ENCODE results near the gene MMAB.

Gene MMAB

DNA sequence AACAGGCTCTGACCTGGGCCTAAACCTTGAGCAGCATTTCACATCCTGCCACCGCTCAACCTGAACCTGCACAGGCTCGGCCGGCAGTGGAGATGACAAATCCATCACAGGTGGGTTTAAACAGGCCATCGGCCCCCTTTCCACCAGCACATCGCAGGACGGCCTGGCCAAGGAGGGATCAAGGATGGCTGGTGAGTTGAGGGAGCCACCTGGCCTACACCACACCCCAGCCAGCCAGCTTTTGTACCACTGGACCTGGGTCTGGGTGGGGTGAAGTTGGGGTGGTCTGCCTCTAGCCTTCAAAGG, 14.2 kb downstream of the MMAB start:
- no peak for DNase-seq (ENCODE audit: low spot score)

DNA sequence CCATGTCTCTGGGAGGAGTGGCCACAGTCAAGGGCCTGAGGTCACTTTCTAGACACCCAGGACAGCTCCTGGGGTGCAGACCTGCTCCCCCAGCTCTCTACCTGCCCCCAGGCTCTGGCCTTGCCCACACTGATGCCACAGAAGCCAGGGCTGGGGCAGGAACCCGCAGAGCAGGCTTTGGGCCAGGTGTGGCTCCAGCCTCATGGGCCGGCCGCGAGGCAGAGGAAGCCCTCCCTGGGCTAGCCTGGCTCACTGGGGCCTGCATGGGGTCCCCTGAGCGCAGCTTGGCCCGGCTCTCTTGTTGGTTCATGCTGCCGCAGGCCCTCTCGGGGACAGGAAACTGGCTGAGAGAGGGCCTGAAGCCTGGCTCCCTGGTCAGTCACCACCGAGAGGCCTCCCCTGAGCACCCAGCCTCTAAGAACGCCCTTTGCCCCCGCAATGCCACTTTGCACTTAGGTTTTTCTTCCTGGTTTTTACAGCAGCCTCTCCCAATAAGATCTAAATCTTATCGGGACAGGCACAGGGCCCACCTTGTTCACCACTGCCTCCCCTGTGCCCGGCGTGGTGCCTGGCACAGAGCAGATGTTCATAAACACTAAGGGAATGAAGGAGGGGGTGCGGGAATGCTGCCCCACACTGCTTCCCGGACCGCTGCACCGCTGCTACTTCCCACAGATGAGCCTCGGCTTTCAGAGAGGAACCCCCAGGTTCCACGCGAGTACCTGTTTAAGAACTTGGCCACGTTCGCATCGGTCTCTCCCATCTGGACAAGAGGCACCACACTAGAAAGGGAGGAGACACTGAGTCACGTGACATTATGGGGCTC, 14.7 kb downstream of the MMAB start:
- no peak for DNase-seq (ENCODE audit: low spot score)

DNA sequence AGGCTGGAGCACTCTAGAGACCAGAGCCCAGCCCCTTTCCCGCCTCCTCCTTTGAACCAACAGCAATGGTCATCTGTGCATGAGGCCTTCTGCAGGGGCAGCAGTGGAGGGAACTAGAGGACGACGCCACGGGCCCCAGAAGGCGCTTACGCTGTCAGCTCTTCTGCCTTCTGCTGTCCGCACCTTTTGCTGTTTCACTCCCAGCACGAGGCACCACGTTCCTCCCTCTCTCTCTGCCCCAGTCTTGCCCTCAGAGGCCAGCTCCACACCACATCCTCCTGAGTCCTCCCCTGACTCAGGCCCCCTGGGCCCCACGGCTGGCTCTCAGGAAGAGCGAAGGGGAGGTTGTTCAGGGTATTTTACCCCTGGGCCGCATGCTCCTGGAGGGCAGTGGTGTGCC, 15.5 kb downstream of the MMAB start:
- DNase-seq (ENCODE audit: low spot score), result no peak

DNA sequence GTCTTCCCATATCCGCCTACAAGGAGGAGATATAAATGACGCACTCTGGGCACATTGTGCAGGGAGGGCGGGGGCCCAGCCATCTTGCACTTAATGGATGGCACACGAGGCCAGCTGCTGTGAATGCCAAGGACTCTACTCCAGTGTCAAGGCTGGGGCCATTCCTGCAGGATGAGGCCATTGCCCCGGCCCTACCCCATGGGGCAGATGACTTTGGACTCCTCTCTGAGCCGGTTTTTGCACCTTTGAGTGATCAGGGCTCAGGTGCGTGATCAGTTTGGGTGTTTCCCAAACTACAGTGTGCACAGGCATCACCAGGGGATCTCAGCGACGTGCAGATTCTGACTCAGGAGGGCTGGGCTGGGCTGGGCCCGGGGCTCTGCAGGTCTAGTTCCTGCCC, 16.1 kb downstream of the MMAB start:
- no peak for DNase-seq (ENCODE audit: low spot score)

DNA sequence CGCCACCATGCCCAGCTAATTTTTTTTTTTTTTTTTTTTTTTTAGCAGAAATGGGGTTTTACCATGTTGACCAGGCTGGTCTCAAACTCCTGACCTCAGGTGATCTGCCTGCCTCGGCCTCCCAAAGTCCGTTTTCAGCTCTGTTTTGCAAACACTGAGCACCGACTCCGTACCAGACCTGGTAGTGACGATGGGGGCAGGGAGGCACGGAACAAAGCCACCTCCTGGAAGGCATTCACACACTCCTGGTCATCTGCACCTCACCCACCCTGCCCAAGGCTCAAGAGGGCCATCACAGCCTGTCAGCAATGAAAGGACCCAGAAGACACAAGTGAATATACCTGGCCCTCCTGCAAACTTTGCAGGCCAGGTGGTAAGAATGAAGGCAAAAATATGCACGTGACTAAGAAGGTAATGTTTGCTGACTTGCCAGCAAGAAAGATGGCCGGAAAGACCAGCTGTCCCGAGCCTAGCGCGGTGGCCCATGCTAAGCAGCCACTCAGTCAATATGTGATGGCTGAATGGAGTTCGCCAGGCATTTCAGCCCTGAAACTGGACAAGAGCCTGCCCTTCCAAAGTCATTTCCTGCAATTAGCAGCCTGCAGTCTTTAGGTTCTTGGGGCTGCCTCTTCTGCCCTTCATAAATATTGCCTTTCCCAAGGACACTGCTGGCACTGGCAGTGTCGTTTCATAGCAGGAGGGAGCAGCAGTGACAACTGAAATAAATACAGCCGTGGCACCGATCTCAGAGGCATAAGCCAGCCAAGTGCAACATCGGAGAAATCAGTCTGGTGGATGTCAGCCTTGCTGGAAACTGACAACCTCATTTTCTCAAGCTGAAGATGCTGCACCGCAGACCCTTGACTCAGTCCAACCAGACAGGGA, 17.6 kb downstream of the MMAB start:
- DNase-seq (ENCODE audit: low spot score), result no peak

DNA sequence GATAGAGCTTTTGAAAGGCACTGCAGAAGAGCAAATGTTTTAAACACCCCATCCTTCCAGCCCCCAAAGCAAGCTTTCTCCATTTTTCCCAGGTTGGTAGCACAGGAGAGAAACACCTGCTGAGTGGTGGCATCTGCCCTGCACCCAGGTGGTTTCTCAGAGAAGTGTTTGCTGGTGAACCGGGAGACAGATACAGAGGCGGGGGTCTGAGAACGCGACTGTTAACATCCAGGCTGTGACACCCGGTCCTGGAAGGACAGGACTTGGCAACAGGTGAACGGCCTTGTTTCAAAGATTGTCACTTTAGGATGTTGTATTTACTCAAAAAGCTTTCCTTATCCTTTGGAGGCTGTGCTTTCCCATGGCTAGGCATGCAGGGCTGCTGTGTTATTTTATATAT, 18.5 kb downstream of the MMAB start:
- no peak for DNase-seq (ENCODE audit: low spot score)

DNA sequence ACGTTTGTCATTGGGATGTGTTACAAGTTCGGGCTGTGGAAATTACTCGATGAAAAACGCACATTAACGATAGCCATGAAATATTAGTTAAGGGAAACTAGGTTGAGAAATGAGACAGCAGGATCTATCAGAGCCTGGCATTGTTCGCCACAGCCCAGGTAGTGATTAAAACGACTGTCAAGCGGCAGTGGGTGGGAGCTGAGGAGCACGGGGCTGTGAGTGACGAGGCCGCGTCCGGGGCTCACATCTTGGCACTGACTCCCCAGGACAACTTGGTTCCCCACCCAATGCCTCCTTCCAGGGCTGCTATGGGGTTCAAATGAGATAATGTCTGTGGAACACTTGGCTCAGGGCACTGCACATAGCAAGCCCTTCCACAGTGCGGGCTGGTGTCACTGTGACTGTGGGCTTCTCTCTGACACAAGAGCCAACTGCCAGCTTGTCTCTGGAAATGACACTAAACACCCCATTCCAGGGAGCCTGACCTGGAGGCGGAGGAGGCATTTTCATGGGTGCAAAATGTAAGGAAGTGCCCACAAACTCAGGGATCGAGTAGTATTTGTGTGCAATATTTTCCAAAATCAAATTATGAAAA, 19.3 kb downstream of the MMAB start:
- no peak for DNase-seq (ENCODE audit: low spot score)

DNA sequence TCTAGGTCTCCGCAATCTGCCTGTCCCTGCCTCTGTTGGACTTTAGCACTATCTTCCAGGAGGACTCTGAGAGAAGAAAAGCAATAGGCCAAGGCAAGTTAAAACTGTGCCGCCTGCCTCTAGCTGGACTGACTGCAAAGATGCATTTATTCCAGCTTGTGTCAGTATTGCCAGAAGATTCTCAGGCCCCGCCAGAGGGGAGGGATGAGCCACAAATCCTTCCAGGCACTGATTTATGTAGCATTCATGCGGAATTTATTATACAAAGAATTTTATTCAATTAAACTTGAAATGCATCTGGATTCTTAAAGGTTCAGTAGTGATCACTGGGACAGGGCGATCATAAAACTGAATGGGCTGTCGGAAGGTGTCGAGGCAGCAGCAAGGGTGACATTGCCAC, 19.8 kb downstream of the MMAB start:
- DNase-seq (ENCODE audit: low spot score), result no peak

DNA sequence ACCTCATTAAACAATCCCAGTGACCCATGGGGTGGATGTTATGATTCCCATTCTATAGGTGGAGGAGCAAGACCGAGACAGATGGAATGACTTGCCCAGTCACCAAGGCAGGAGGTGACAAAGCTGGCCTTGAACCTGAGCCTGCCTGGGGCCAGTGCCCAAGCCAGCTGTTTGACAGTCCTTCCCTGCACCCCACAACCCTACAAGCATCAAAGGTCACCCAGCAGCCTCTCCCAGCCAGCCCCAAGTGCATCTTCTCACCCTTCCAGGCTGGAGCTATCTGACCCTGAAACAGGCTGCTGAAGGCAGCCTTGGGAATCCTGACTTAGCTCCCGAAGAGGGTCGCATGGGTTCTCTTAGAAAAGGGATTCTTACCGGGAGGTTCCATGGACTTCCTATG, 20.3 kb downstream of the MMAB start:
- no peak for DNase-seq (ENCODE audit: low spot score)

DNA sequence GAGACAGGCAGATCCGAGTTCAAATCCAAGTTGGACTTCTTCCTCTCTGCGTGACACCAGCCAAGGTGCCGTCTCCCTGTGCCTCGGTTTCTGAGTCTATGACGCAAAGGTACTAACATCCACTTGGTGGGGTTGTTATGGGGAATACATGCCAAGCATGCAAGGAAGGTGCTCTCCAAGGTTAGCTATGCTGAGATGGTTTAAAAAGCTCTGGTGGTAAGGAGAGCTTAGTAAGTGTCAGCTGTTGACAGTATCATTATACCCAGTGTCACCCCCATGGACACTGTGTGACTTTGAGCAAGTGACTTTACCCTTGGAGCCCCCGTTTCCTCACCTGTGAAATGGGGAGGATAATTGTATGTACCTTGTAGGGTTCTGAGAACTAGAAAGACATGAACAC, 22.2 kb downstream of the MMAB start:
- DNase-seq (ENCODE audit: low spot score), result no peak

DNA sequence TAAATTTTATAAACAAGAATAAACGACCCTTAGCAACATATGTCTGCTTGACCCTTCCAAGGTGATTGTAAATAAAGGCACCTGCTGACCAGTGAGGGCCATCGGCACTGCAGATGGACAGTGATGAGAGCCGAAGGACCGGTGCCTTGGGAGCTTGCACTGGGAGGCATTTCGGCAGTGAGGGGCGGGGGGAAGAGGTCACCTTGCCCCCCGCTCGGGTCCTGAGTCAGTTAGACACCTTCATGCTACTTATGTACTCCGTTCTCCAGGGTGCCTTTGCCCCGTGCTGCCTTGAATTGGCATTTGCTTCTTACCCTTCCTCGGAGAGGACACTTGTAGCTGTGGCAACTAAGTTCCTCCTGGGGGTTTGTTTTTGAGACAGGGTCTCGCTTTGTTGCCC, 23.0 kb downstream of the MMAB start:
- no peak for DNase-seq (ENCODE audit: low spot score)

DNA sequence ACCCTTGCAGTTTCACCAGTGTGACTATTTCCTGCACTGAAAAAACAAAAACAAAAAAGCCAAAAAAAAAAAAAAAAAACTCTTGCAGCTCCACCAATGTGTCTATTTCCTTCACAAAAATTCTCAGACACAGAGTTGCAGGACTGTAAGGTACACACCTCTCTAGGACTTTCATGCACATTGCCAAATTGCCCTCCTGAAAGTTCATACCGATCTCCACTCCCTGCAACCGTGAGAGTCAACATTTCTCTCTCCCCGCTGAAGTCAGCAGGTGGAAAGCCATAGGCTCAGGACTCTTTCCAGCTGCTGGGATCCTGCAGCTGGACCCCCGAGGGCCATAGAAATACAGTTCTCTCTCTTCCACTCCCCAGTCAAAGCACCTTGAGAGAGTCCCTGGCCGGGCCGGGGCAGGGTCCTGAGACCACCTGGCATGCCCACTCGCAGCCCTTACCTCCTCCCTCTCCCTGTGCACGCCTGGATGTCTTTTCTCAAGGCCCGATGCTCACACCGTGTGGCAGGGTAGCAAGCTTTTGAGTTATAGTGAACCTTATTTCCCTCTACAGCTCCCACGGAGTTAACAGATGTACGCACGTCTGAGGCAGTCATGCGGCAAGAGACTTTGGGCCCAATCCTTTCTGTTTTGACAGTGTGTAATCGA, 23.6 kb downstream of the MMAB start:
- no peak for DNase-seq (ENCODE audit: low spot score)

DNA sequence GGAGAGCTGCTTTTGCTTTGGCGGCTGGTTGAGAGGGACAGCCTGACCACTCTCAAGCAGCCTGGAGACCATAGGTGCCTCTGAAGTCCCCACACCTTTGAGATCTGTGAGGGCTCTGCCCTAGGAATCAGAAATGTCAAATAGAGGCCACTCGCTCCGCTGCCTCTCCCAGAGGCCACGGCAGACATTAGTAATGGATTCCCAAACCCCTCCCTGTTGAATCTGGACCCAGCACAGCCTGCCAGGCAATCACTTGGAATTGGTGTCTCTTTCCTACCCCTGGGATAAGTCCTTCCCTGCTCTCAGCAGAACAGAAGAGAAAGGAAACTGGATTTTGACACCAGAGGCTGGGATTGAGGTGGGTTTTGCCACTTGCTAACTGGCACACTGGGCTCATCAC, 25.0 kb downstream of the MMAB start:
- no peak for DNase-seq (ENCODE audit: low spot score)

DNA sequence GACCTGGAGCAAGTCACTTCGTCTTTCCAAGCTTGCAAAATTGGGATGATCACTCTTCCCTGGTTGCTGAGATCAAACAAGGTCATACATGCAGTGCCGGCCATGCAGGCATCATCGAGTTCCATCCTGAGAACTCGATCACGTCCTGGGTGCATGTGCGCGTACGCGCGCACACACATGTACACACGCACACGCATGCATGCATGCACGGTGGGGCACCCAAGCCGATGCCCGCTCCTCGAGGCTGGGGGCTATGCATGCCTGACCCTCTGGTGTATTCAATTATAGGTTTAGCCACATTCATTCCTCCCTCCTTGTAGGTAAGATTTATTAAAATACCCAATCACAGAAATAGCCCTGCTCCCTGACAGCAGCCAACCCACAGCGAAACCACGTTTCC, 26.0 kb downstream of the MMAB start:
- no peak for DNase-seq (ENCODE audit: low spot score)

DNA sequence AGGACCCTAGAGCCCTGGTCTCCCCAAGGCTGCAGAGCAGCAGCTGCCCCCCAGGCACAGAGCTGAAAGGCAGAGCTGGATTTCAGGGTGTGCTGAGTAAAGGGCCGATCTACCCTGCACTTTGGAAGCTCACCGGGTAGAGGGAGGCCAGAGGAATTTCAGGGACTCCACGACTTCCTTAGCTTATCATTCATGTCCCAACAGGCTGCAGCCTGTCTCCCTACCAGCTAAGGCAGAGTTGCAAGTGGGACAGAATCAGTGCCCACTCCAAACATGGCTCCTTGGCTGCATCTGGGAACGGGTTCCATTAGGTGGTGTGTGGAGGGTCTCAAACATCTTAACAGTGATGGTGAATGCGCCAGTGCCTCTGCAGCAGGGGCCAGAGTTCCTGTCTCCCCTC, 27.5 kb downstream of the MMAB start:
- DNase-seq (ENCODE audit: low spot score), result no peak

DNA sequence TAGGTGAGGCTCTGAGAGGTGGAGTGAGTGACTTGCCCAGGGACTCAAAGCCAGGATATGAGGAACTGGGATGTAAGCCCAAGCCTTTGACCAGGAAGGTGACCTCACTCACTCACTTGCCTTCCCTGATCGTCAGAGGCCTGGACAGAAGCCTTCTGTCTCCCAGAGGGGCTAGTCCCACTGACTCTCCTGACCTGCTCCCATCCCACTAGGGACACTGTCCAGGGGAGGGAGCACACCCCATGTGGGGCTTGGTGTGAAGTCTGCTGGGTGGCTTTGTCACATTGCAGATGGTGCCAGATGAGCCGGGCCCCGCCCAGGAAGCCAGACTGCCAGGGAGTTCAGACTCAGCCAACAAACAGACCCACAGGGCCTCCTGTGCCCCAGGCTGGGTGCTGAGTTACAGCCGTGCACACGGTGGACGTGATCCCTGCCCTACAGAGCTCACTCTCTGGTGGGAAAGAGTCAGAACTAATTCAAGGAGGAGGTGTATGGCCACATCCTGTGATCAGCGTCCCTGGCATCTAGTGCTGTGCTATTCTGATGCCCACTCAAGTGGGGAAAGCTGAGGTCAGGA, 28.3 kb downstream of the MMAB start:
- no peak for DNase-seq (ENCODE audit: low spot score)

DNA sequence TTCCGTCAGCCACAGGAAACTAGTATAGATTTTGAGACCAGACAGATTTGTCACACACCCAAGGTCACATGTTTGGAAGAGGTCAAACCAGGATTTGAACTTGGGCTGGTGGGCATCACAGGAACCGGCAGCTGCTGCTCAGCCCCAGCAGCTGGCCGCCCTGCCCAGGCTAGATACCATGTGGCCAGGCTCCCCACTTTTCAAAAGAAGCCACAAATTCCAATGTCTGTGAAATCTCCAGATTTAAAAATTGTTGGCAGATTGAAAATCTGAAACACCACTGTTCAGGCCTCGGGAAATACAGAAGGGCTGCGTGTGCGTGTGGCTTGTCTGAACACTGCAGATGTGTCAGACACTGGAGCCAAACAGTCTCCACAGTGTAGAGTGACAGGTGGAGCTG, 30.4 kb downstream of the MMAB start:
- no peak for DNase-seq (ENCODE audit: low spot score)

DNA sequence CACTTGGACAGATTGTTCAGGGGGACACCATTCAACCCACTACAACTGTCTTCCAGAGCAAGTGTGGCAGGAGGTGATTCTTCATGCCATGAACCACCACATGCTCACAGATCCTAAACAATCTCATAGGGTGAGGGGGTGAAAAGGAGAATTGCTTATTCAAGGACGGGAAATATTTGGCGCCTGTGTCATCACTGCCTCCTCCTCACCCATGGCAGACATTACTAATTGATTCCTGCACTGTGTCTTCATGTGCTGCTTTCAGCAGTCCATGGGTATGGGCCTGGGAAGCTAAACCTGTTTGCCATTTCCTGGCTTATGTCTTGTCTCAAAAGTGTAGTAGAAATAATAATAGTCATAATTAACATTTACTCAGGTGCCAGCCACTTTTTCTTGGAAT, 31.3 kb downstream of the MMAB start:
- DNase-seq (ENCODE audit: low spot score), result no peak

DNA sequence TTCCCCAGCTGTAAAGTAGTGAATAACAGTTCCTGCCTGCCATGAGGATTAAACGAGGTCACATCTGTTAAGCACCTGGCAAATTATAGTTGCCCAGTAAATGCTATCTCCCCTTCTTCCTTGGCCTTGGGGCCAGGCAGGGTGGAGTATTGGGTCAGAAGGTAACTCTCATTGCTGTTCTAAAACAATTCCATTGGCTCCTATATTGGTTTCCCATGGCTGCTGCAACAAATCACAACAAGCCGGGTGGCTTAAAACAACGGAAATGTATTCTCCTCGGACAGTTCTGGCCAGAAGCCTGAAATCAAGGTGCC, 31.9 kb downstream of the MMAB start:
- DNase-seq (ENCODE audit: low spot score), result no peak

DNA sequence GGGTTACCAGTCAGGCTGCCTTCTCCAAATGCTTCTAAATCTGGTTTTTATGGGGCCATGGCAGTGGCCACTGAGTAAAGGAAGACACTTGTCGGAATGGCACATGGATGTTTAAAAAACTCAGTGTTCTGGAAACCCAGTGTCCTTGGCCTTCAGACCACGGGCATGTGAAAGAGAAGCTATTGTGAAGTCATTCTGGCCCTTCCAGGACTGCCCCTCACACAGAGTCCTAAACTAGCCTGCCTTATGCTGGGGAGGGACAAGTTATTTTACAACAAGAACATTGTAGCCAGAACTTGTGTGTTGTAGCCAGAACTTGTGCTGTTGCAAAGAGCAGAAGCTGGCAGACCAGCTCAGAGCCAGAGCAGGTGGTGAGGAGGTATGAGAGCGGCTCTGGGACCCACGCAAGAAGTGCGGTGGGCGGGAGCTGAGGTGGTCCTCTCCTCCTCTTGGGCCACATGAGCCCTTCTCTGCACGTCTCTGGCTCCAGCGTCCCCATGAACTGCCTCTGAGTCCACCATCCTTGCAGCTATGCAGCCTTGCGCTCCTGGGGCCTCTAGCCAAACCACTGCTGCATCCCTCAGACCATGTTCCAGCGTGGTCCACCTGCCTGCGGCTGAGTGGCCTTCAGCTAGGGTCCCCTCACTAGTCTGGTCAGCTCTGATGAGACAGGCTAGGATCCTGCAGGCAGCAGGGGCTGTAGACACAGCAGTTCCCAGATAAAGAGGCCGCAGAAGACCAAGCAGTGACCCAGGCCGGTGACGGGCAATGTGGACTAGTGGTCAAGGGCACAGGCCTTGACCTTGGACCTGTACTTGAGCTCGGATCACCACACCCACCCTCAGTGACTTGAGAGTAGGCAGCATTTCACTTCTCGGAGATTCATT, 32.5 kb downstream of the MMAB start:
- no peak for DNase-seq (ENCODE audit: low spot score)

DNA sequence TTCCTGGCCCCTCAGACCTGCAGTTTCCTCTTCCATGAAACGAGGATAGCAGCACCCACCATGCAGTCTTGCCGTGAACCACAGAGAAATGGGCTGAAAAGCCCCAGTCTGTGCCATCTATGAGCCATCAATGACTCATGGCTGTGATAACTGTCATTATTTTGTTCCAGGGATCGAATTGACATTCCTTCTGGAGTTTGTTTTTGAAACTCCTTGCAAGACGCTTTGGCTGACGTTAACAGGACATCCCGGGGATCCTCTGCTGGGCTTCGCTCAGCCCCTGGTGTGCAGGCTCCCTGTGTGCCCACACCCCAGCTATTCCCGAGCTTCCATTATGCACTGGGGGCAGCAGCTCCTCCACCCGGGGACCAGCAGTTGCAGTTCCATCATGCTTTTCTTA, 33.8 kb downstream of the MMAB start:
- DNase-seq (ENCODE audit: low spot score), result no peak
